Spinal cord (tissue), 10 donors: ENCODE results near the gene DDX39A. TPM values are rescaled to one million over a fixed set of nuclear protein-coding genes. Genes with fewer than 3 reads are reported as not detected.

ENCODE experiments used
- DNase-seq, 6 donors: peaks; one replicate each; pipeline versions ENCODE4 v3.0.0 to v3.0.0-alpha.2; 2013 to 2015; ENCODE audit warnings: low spot score in 6 of 6, low read depth in 4 of 6
- H3K27ac ChIP-seq: one replicate; pipeline ENCODE4 v1.5.1; 2013; ENCODE audit warnings: low read depth, low read length, control low read depth
- H3K27me3 ChIP-seq: one replicate; pipeline ENCODE4 v1.6.1; 2013; ENCODE audit warnings: low read length; ENCODE audit not compliant: control insufficient read depth, insufficient read depth
- H3K36me3 ChIP-seq: one replicate; pipeline ENCODE4 v1.6.1; 2013; ENCODE audit warnings: low read length; ENCODE audit not compliant: control insufficient read depth, insufficient read depth
- H3K4me1 ChIP-seq: one replicate; pipeline ENCODE4 v1.6.1; 2013; ENCODE audit warnings: low read length; ENCODE audit not compliant: control insufficient read depth, insufficient read depth
- H3K4me3 ChIP-seq: one replicate; pipeline ENCODE4 v1.5.1; 2013; ENCODE audit warnings: low read depth, low read length, control low read depth
- H3K9me3 ChIP-seq: one replicate; pipeline ENCODE4 v1.6.1; 2013; ENCODE audit warnings: low read length; ENCODE audit not compliant: control insufficient read depth, insufficient read depth
- WGBS: methylation state at CpG from one replicate; pipeline ENCODE4 v1.1.5; 2013; ENCODE audit warnings: missing lambda C conversion rate; ENCODE audit not compliant: insufficient coverage; 5-methylcytosine and 5-hydroxymethylcytosine counted together
- polyA plus RNA-seq, 2 donors: library from polyadenylated mRNA; unstranded; fragments of 120-200 nt; gene quantifications; one replicate each; pipeline ENCODE4 v1.2.1, GENCODE V29; 2013; ENCODE audit not compliant: insufficient read length in 2 of 2
- total RNA-seq, 2 donors: library from RNA; depleted of rRNA in 1 of 2; stranded (reverse); fragments of 120-200 nt in 1 of 2; fragments of >200 nt in 1 of 2; gene quantifications; one replicate each; pipeline versions ENCODE4 v1.2.3 to v1.2.4, GENCODE V29; 2013 to 2014
- donor health status: healthy.

DDX39A gene
- total and polyA plus RNA-seq, 4 donors, result 26.3 to 65.0 (median 56.4) TPM

GRCh38 chr19:14437578-14438140, 18.5 kb upstream of the DDX39A start:
- WGBS, result 98% methylated on average over 7 of the region's 7 CpGs
- Histone ChIP-seq H3K36me3 (peaks cover 46% of the 10 kb centered on the region), H3K9me3 (no peaks in the 10 kb centered on the region), H3K27ac (no peak overlapping the region), H3K4me1 (peaks cover 34% of the 10 kb centered on the region), H3K4me3 (no peak overlapping the region), H3K27me3 (no peaks in the 10 kb centered on the region)
- DNase-seq, result no peak

- no peaks in the 10 kb centered on the region for H3K9me3 ChIP-seq
- H3K27ac ChIP-seq, result peak overlapping the region; percentile 61
- DNase-seq, result no peak
- H3K36me3 ChIP-seq, result peaks cover 26% of the 10 kb centered on the region
- 88% methylated on average over 13 of the region's 17 CpGs for WGBS
- peak overlapping the region; percentile 51 for H3K4me3 ChIP-seq
- H3K27me3 ChIP-seq, result no peaks in the 10 kb centered on the region
- peaks cover 46% of the 10 kb centered on the region for H3K4me1 ChIP-seq
Measured at GRCh38 chr19:14435320-14436050, 16.3 kb upstream of the DDX39A start.

GRCh38 chr19:14434543-14435319, 15.6 kb upstream of the DDX39A start:
- H3K27ac ChIP-seq, result peak overlapping the region; percentile 61
- peak in 1 of 6 donors; percentile 23 for DNase-seq

GRCh38 chr19:14433554-14434501, 14.7 kb upstream of the DDX39A start:
- Histone ChIP-seq H3K36me3 (peaks cover 18% of the 10 kb centered on the region), H3K4me1 (peaks cover 32% of the 10 kb centered on the region), H3K4me3 (peak overlapping the region; percentile 51), H3K27ac (peak overlapping the region; percentile 61), H3K27me3 (no peaks in the 10 kb centered on the region), H3K9me3 (no peaks in the 10 kb centered on the region)
- 1% methylated on average over 33 of the region's 52 CpGs for WGBS
- peak in 2 of 6 donors; percentile 38 to 49 for DNase-seq

More at GRCh38 chr19:14434543-14435319, 15.6 kb upstream of the DDX39A start:
- H3K36me3 ChIP-seq, result peaks cover 22% of the 10 kb centered on the region
- H3K9me3 ChIP-seq, result no peaks in the 10 kb centered on the region
- H3K4me1 ChIP-seq, result peaks cover 41% of the 10 kb centered on the region
- H3K4me3 ChIP-seq, result peak overlapping the region; percentile 51
- no peaks in the 10 kb centered on the region for H3K27me3 ChIP-seq
- WGBS, result 52% methylated on average over 23 of the region's 23 CpGs

- WGBS, result under 1% methylated on average over 85 of the region's 85 CpGs
- peak within 1 kb of the TSS; percentile 75 for H3K27ac ChIP-seq
- H3K4me3 ChIP-seq, result peak within 1 kb of the TSS; percentile 69
- peaks cover 32% of the 10 kb centered on the region for H3K4me1 ChIP-seq
- H3K9me3 ChIP-seq, result no peaks in the 10 kb centered on the region
- peaks cover 16% of the 10 kb centered on the region for H3K36me3 ChIP-seq
- no peaks in the 10 kb centered on the region for H3K27me3 ChIP-seq
- DNase-seq, result peak in 5 of 6 donors; percentile 21 to 86 (median 56)
Measured at GRCh38 chr19:14432791-14433553, 13.8 kb upstream of the DDX39A start, which contains the start of gene PKN1. PKN1 (plus strand) TSS chr19:14433306; CDS start chr19:14433522, 216 bp downstream.

- H3K4me3 ChIP-seq, result no peak overlapping the region
- H3K9me3 ChIP-seq, result no peaks in the 10 kb centered on the region
- 79% methylated on average over 1 of the region's 3 CpGs for WGBS
- no peaks in the 10 kb centered on the region for H3K27me3 ChIP-seq
- H3K4me1 ChIP-seq, result peaks cover 32% of the 10 kb centered on the region
- peaks cover 10% of the 10 kb centered on the region for H3K36me3 ChIP-seq
- no peak overlapping the region for H3K27ac ChIP-seq
- DNase-seq, result no peak
Measured at GRCh38 chr19:14430712-14431111, 11.6 kb upstream of the DDX39A start.

GRCh38 chr19:14428882-14429416, 9.8 kb upstream of the DDX39A start:
- Histone ChIP-seq H3K9me3 (no peaks in the 10 kb centered on the region), H3K36me3 (no peaks in the 10 kb centered on the region), H3K27ac (no peak overlapping the region), H3K27me3 (no peaks in the 10 kb centered on the region), H3K4me1 (peaks cover 19% of the 10 kb centered on the region), H3K4me3 (no peak overlapping the region)
- no peak for DNase-seq
- WGBS, result 100% methylated on average over 1 of the region's 4 CpGs

- no CpG with 5 or more reads among the region's 2 CpGs for WGBS
- Histone ChIP-seq H3K4me3 (no peak overlapping the region), H3K36me3 (no peaks in the 10 kb centered on the region), H3K4me1 (peaks cover 10% of the 10 kb centered on the region), H3K9me3 (no peaks in the 10 kb centered on the region), H3K27me3 (no peaks in the 10 kb centered on the region), H3K27ac (no peak overlapping the region)
- no peak for DNase-seq
Measured at GRCh38 chr19:14427461-14427860, 8.3 kb upstream of the DDX39A start.
